Inferior parietal cortex (tissue), 1 donor: ENCODE results near the gene IRF2.
A peak's percentile ranks its signal among the peaks of the same experiment; 100 is the strongest.
"Not testable (repeated sequence)": the region's sequence is repeated elsewhere in the genome, so short reads cannot be mapped to it uniquely, and the experiment has no call there.

Experiments
- DNase-seq: peaks from one replicate; pipeline ENCODE4 v3.0.0-alpha.2; 2016; ENCODE audit errors: extremely low spot score

The IRF2 gene

GRCh38 chr4:184346682-184347081, 127.7 kb downstream of the IRF2 start:
- no peak for DNase-seq

GRCh38 chr4:184346273-184346672, 128.1 kb downstream of the IRF2 start:
- DNase-seq: not testable (repeated sequence)

- DNase-seq: no peak
Observed at GRCh38 chr4:184345573-184345922, 128.8 kb downstream of the IRF2 start.

DNA sequence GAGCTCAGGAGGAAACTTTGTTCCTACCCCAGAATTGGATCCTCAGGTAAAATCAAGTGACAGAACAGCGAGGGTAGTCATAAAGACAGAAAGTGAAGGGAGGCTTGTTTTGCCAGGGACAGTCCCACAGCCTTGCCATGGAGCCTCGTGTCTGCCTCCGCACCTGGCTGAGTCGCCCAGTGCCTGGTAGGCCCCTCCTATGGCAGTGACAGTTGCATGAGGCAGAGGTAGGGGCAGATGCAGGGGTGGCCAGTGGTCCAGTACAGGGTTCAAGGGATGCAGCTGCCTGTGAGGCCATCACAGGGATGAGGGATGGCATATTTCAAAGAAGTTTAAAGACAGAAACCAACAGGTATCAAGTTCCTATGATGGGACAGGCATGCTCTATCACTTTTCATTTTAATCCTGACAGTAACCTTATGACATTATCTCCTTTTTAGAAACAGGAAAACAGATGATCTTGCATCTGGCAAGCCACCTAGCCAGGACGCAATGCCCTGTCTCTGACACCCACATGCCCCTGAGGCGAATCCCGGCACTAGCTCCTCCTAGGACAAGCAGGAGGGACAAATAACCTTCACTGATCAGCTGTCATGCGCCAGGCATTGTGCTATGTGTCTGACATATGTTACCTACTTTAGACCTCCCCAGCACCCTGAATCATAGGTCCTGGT, 129.3 kb downstream of the IRF2 start:
- DNase-seq: no peak

DNA sequence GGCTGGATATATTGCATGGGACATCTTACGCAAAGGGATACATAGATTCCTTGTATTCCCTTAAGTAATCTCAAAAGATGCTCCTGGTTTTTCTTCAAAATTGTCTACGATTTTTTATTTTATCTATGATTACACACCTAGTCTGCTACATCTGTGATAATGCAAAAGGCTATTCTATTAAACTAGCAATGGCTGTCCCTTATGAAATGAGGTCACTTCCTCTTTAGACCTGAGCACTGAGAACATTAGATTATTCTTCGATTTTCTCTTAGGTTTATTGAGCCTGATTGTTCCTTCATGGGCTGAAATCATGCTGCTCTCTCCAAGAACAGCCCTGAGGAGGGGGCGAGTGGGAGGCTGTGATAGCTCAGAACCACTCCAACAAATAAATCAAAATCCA, 129.9 kb downstream of the IRF2 start:
- DNase-seq: no peak

DNA sequence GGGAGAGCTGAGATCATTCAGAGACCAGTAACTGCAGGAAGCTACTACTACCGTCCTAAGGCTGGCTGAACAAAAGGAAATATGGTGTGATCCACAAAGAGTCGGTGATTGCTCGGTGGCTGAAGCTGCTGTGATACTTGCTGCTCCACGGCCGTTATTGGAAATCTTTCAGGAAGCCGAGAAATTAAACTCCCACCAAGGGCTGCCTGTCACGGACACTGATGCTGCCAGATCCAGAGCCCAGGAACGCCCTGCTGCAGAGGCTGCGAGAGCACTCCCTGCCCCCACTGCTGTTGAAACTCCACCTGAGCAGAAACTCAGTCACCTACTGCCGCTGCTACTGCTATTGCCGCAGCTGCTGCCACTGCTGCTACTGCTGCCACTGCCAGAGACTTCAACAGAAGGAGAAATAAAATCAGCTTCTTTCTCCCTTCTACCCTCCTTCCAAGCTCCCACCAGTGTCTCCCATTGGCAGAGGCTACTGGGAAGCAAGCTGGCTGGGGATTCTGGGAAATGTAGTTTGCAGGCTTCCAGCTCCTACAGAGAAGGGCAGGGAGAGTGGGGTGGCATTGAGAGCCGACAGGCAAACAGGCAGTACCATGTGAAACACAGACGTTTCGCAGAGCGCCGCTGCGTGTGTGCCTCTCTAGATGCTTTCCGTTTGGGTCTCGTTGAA, 130.7 kb downstream of the IRF2 start:
- peak; percentile 85 for DNase-seq

GRCh38 chr4:184342857-184343237, 131.5 kb downstream of the IRF2 start:
- not testable (repeated sequence) for DNase-seq

DNA sequence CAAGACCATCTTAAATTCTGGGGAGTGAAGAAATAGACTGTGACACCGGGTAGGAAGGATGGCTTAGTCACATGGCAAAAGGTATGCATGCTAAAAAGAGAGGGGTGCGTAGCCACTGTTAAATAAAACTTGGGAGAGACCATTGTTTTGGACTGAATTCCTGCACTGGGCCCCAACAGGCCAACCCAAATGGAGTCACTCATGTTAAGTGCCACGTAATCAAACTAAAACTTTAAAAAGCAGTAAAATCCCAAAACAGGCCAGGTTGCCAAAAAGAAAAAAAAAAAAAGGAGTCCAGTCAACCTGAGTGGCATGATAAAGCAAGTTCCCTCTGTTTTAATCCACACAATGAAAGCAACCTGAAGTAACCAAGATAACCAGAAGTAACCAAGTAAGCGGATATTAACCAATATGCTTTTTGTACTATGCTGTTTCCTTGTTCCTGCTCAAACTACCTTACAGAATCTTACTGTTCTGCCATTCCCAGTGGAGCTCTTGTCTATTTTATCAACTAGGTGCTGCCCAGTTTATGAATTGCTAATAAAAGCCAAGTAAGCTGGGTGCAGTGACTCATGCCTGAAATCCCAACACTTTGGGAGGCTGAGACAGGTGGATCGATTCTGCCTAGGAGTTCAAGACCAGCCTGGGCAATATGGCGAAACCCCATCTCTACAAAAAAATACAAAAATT, 132.0 kb downstream of the IRF2 start:
- no peak for DNase-seq

DNA sequence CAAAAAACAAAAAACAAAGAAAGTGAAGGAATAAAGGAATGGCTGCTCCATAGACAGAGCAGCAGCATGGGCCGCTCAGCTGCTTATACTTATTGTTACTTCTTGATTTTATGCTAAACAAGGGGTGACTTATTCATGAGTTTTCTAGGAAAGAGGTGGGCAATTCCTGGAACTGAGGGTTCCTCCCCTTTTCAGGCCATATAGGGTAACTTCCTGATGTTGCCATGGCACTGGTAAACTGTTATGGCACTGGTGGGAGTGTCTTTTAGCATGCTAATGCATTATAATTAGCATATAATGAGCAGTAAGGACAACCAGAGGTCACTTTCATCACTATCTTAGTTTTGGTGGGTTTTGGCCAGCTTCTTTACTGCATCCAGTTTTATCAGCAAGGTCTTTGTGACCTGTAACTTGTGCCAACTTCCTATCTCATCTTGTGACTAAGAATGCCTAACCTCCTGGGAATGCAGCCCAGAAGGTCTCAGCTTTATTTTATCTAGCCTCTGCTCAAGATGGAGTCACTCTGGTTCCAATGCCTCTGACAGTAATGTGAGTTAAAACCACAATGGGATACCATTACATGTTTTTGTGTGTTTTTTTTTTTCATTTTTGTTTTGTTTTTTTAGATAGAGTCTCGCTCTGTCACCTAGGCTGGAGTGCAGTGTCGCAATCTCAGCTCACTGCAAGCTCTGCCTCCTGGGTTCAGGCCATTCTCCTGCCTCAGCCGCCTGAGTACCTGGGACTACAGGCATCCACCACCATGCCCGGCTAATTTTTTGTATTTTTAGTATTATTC, 134.8 kb downstream of the IRF2 start:
- not testable (repeated sequence) for DNase-seq

GRCh38 chr4:184337907-184338306, 136.4 kb downstream of the IRF2 start:
- DNase-seq: no peak
